Cardiac fibroblast (primary cell): ENCODE data around the gene HAND2.
A peak's percentile ranks its signal among the peaks of the same experiment; 100 is the strongest.

Experiments used
- DNase-seq, 2 donors: peaks; one replicate each; pipeline versions ENCODE4 v3.0.0 to v3.0.0-alpha.2; 2010; ENCODE audit warnings: low read depth in 2 of 2
- H3K4me3 ChIP-seq, 2 donors: replicated peaks in 1 of 2; 1 replicate in 1 of 2; 2 replicates in 1 of 2; pipeline ENCODE4 v1.5.1; 2011; ENCODE audit warnings: low read depth in 2 of 2, low read length in 2 of 2, mild to moderate bottlenecking in 2 of 2, moderate library complexity in 1 of 2
- CTCF ChIP-seq: IDR thresholded peaks from one replicate; pipeline ENCODE4 v1.5.1; 2011; ENCODE audit warnings: low read depth, mild to moderate bottlenecking, low read length, inconsistent platforms

The HAND2 gene

DNA sequence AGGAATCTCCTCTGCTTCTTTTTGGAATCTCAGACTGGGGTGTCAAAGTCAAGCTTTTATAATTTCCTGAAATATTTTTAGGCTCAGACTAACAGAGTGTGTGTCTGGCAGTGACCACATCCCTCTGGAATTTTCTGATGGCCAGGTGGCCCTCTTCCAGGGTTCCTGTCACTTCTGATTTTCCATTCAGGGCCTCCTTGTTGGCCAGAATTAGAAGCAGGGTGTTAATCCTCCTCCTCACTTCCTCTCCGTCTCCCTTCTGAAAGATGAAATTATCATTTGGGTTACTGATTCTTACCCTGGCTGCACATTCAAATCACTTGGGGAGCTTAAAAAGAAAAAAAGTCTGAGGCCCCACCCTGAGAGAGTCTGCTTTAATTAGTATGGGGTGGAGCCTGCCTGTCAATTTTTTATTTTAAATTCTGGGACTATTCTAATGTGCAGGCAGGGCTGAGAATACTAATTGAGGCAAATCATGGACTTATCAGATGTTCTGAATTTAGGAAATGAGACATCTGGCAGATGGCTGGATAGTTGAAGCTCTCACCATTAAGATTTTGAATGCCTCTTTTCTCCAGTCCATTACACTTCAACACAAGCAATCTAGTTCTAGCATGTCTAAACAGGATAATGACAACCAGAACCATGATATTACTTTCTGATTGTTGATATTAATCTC is 43.2 kb downstream of the HAND2 start:
- no peak for TF ChIP-seq CTCF
- H3K4me3 ChIP-seq: no peak overlapping the region
- peak in 1 of 2 donors; percentile 33 for DNase-seq

DNA sequence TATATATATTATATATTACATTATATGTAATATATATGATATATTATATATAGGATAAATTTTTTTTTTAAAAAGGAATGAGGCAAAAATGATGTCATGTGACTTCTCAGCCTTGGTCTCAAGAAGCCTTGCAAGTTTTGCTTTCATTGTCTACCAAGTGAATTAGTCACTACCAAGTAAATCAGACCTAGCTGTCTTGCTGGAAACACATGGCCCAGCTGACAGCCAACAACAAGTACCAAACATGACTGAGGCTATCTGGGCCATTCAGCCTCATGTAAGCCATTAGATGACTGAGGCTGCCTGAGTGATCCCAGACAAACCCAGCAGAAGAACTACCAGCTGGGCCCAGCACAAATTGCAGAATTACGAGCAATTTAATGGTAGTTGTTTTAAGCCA is 44.9 kb downstream of the HAND2 start:
- H3K4me3 ChIP-seq: no peak overlapping the region
- peak in 1 of 2 donors; percentile 65 for DNase-seq
- no peak for TF ChIP-seq CTCF

DNA sequence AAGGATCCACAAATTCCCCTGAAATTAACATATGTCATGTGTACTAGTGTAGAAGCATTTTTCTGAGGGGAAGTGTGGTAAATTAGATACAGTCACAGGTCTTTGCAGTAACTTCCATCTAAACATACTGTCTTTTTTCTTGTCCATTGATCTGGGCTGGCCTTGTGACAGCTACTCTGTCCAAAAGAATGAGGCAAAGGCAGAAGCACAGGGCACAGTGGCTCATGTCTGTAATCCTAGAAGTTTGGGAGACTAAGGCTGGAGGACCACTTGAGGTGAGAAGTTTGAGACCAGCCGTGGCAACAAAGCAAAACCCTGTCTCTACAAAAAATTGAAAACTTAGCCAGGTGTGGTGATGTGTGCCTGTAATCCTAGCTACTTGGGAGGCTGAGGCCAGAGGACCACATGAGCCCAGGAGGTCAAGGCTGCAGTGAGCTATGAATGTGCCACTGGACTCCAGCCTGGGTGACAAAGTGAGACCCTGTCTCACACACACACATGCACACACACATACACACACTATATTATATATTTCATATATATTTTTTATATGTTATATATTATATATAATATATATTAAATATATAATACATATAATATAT is 47.6 kb downstream of the HAND2 start:
- TF ChIP-seq CTCF: no peak
- no peak overlapping the region for H3K4me3 ChIP-seq
- no peak for DNase-seq

GRCh38 chr4:173478913-173479283 is 51.1 kb downstream of the HAND2 start:
- no peak overlapping the region for H3K4me3 ChIP-seq
- TF ChIP-seq CTCF: no peak
- no peak for DNase-seq

DNA sequence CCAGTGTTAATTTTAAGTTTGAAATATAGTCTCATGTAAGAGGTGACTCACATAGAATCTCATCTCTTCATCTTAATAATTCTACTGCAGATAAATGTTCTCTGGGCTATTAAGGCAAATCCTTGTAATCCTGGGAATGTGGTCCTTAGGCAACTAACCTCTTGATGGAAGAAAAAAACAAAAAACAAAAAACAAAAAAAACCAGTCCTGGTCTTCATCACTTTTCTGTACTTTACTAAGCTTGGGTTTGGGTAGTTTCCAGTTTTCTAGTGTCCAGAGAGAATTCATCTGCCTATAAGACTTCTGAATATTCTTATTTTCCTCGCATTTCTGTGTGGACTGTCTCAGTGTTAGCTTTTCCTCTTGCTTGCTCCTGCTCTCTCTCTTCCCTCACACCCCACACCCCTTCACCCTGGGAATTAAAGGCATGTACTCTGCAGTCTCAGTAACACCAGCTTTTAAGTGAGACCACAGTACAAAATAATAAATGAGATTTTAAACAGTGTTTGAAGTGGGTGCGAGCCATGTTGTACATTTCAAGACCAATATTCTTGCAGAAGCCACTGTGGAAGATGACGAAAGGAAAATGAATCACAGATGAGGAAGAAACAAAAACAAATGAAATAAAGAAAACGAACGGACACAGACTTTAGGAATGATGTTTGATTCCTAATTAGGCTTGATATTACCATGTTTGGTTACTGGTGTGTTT is 51.7 kb downstream of the HAND2 start:
- no peak overlapping the region for H3K4me3 ChIP-seq
- TF ChIP-seq CTCF: no peak
- peak; percentile 37 to 73 for DNase-seq

DNA sequence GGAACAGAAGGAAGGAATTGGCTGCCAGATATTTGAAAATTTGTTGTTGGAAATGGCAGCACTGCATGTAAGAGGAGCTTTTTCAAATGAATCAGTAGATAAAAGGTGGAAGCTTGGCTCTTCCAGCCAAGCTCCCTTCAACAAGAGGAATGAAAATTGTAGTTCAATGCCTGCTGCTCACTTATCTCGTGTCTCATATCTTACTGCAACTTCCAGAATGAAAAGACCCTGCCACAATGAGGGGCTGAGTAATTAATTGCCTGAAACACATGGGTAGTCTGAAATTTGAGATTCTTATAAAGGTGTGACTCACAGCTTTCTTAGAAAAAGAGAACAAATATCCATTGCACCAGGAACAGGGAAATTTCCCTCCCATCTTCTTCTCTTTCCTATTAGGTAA is 53.0 kb downstream of the HAND2 start:
- TF ChIP-seq CTCF: no peak
- no peak overlapping the region for H3K4me3 ChIP-seq
- no peak for DNase-seq
